HG03457 (cell line): Measurements from ENCODE around the gene FAM13C.
"Not testable (repeated sequence)": the region's sequence is repeated elsewhere in the genome, so short reads cannot be mapped to it uniquely, and the experiment has no call there.

ENCODE experiments used
- ATAC-seq: cut with Tn5 transposase; IDR thresholded peaks from one replicate; pipeline ENCODE4 v1.9.1; 2021; ENCODE audit warnings: moderate number of reproducible peaks; ENCODE audit not compliant: unreplicated experiment

FAM13C gene

DNA sequence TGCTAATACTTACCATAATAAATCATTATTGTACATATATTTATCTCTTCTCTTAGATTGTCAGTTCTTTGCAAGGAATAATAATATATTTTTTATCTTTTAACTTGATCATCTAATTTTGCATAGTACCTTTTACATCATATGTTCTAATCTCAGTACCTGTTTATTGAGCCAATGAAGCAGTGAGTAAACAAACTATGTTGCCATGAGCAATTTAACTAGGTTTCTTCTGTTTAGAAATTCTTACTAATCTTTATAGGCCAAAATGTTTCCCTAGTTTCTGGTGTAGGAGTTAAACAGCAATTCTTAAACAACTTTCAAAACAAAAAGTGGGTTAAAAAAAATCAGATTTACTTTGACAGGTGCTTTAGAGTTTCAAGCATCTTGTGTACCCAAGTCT, 124.6 kb downstream of the FAM13C start:
- no peak for ATAC-seq

DNA sequence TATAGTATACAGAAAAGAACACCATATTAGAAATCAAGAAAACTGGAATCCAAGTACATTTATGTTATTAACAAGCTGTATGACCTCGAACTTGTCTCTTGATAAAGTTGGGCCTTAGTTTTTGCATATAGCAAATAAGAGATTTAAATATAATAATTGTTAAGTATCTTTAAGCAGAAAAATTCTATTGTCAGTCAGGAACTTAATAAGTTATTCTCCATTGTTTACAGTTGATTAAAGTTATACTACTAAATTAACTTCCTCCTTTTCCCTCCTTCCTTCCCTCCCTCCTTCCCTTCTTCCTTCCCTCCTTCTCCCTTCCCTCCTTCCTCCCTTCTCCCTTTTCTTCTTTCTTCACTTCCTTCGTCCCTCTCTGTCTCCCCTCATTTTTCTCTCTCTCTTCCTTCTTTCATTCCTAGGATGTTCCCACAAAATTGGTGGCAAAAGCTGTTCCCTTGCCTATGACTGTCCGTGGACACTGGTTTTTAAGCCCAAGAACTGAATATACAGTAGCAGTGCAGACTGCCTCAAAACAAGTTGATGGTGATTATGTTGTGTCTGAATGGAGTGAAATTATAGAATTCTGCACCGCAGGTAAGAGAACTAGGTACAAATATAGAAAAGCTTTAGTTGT, 126.2 kb downstream of the FAM13C start:
- ATAC-seq, result no peak

DNA sequence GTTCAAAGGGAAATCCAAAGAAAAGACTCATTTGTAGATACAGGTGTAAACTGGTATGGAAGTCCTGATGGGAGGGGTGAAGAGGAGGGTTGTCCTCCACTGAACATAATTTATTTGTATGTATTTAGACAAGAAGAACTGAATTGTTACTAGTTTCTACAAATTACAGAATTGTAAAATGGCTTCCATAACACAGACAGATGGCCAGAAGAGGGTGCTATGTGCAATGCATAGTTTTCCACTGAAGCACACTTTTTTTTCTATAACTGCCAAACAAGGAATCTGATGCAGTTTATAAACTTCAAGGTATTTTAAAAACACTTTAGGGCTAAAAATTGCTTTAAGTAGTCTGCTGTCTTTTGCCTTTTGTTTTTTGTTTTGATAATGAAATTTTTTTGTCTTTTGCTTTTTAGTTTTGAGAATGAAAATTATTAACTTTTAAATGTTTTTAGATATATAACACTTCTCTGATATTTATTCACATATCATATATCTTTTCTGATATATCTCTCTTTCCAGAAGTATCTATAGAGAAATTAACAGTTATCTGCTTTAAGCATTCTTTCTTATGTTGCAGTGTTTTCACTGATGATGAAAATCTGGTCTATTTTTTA, 127.4 kb downstream of the FAM13C start:
- ATAC-seq, result no peak

DNA sequence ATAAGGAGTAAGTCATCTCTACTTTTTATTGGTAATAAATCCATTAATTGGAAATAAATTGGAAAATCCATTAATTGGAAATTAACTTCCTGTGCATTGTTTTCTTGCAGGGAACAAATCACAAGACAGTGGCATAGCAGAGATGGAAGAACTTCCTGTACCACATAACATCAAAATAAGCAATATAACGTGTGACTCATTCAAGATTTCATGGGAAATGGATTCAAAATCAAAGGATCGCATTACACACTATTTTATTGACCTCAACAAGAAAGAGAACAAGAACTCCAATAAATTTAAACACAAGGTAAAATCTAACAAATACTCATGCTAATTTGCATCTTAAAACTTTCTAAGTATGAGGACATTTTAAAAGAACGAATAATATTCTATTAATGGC, 128.2 kb downstream of the FAM13C start:
- no peak for ATAC-seq

DNA sequence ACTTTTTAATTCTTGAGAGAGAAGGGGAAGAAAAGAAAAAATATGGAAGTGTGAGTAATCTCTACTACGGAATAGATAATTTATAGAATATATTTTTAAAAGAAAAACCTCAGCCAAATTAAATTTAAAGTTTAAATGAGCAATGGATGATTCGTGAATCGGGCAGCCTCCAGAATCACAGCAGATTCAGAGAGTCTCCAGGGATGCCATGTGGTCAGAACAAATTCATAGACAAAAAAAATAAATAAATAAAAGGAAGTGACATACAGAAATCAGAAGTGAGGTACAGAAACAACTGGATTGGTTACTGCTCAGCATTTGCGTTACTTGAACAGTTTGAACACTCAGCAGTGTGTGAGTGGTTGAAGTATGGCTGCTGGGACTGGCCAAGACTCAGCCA, 132.9 kb downstream of the FAM13C start:
- no peak for ATAC-seq

DNA sequence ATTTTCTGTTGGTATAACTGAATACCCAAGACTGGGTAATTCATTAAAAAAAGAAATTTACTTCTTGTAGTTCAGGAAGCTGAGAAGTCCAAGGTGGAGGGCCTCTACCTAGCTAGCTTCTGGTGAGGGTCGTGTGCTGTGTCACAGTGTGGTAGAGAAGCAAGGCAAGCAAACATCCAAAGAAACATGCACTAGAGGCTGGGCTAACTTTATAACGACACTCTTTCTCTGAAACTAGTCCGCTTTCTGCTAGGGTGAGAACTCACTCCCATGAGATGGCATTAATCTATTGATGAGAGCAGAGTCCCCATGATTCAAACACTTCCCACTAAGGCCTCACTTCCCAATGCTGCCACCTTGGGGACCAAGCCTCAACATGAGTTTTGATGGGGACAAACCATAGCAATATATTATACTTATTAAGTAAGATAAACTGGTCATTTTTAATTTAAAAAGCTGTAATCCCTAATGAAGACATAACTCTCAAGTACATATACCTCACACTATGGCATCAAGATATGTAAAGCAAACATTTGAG, 135.1 kb downstream of the FAM13C start:
- ATAC-seq, result no peak

DNA sequence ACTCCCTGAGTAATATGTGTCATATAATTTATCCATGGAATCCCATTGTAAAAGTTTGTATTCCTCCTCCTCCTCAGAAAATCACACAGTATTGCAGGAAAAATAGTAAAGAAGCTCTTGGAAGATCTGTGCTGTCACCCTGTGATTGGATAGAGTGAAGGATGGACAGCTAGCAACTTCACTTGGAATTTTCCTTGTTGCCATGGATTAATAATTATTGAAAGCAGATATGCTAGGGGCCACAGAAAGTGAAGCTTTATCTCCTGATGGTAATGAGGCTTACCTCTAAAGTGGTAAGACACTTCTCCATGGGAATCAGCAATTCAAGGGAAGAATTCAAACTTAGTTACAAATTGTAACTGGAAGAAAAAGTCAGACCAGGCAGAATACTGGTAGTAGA, 137.1 kb downstream of the FAM13C start:
- ATAC-seq, result no peak

DNA sequence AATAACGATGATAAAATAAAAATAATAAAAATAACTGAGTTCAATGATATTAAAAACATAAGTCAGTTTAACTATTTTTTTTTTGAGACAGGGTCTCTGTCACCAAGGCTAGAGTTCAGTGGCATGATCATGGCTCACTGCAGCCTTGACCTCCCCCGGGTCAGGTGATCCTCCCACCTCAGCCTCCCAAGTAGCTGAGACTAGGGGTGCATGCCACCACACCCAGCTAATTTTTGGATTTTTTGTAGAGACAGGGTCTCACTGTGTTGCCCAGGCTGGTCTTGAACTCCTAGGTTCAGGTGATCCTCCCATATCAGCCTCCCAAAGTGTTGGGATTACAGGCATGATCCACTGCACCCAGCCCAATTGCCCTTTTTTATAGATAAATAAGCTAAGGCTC, 138.8 kb downstream of the FAM13C start:
- not testable (repeated sequence) for ATAC-seq

DNA sequence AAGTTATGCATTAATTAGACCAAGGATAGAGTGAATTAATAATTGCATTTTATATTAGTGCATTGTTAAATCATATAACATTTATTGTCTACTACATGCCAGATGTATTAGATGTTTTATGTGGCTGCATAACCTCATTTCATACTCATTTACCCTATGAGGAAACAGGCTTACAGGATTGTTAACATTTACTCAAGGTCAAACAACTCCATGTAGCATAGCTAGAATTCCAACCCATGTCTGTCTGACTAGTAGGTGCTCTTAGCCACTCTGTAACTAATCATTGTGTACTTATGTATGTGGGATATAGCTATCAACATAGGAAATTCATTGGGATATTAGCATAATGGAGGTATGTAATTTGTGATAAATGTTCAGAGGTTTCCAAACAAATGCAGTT, 139.6 kb downstream of the FAM13C start:
- ATAC-seq, result no peak

DNA sequence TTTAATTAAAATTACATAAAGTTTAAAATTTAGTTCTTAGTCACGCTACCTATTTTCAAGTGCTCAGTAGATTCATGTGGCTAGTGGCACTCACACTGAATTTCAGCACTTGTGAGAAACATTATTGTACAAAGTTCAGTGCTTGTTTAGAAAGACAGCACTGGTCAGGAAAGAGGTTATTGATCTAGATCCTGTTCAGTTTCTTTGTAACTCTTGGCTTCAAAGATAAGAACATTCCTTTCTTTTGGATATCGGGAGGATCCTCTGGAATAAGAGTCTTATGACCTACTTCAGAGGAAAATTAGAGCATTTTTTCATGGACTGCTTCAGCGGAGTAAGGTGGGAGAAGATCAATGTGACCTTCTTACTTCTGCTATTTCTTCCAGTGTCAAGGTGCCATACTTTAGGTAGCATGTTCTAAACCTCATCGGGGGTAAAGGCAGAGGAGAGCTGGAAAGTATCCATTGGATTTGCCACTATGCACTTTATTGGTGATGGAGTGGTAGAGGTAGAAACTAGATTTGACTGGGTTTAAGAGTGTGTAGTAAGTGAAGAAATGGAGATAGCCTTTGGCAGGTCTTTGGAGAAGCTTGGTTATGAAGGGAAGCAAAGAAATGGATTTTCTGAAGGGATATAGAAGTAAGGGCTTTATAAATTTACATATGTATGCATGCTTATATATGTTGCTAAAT, 146.0 kb downstream of the FAM13C start:
- no peak for ATAC-seq

DNA sequence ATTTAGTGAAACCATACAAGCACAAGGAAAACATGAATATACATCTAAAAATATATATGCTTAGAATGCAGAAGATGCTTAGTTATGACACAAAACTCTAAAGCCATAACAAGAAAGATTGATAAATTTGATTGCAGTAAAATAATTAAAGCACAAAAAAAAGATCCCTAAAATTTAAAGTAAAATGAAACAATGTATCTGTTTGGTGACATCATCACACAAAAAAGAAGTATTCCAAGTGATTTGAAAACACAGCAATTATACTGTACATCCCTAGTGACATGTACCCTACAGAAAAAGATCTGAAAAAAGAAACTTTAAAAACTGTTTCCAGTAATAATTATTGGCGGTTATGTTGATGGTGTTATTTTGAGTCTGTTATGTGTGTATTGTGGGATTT, 148.2 kb downstream of the FAM13C start:
- ATAC-seq, result no peak

DNA sequence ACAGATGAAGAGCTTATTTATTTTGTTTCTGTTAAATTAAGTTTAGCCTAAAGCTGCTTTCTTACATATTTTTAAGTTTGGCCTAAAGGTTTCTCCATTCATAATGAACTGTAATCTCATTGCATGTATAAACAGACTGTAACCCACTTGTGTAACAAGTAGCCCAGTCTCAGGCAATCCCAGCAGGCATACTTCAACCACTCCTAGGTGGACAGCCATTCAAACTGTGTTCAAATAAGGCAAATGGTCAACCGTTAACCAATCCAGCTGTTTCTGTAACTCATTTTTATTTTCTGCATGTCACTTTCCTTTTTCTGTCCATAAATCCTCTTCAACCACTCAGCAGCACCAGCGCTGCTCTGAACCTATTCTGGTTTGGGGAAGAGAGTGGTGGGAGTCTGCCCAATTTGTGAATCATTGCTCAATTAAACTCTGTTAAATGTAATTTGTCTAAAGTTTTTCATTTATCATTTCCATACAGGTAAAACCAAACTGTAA, 150.0 kb downstream of the FAM13C start:
- no peak for ATAC-seq

DNA sequence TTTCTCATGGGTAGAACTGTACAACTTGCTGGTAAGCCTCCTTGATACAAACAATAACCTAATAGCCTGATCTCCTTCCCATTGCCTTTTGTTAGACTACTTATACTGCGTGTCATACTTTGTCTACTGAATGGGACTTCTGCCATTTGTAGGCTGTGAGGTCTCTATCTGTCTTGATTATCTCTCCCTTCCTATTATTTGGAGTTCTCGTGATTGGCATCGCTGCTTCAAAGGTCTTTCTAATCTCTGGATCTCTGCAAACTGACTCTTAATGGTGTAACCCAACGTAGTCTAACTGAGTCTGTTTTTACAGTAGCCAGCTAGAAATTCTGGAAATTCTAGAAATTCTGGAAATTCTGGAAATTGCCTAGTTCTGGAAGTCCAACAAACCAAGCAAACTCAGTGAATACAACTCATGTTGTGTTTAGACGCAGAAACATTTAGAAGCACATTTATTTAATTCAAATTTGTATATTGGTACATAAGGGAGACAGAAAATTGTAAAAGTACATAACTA, 156.1 kb downstream of the FAM13C start:
- no peak for ATAC-seq
